K562 (cell line): ENCODE results near the gene PSORS1C1. TPM values are rescaled to one million over a fixed set of nuclear protein-coding genes. Genes with fewer than 3 reads are reported as not detected.

Experiments used
- DACH1 ChIP-seq: fragments of 450-650 bp; IDR thresholded peaks from 2 replicates; pipeline ENCODE4 v1.6.1; 2018; ENCODE audit not compliant: partially characterized antibody
- GMEB1 ChIP-seq: fragments of 250-450 bp; sonication (Bioruptor Pico); IDR thresholded peaks from 2 replicates; pipeline ENCODE4 v1.4.0; 2020; ENCODE audit warnings: mild to moderate bottlenecking
- IRF1 ChIP-seq: sonication (generic); formaldehyde crosslinking; IDR thresholded peaks from 2 replicates; pipeline ENCODE4 v1.8.0; 2022; ENCODE audit warnings: missing genetic modification reagents, mild to moderate bottlenecking, borderline replicate concordance
- IRF2 ChIP-seq: sonication (generic); formaldehyde crosslinking; IDR thresholded peaks from 2 replicates; pipeline ENCODE4 v1.8.1; 2022; ENCODE audit warnings: mild to moderate bottlenecking, missing genetic modification reagents
- MTA2 ChIP-seq: fragments of 450-650 bp; IDR thresholded peaks from 2 replicates; pipeline ENCODE4 v1.6.1; 2016; ENCODE audit warnings: low read depth
- NFYB ChIP-seq: IDR thresholded peaks from 2 replicates; pipeline ENCODE4 v1.6.1; 2011; ENCODE audit warnings: mild to moderate bottlenecking, moderate library complexity; ENCODE audit not compliant: insufficient read length; ENCODE audit errors: extremely low read depth
- NR2C1 ChIP-seq, 2 experiments: fragments of 450-650 bp; IDR thresholded peaks; 2 replicates each; pipeline ENCODE4 v1.6.1; 2017; ENCODE audit warnings: mild to moderate bottlenecking in 2 of 2, antibody characterized with exemption in 1 of 2, inconsistent platforms in 1 of 2, missing compliant biosample characterization in 1 of 2, missing genetic modification characterization in 1 of 2
- NR3C1 ChIP-seq: sonication (generic); formaldehyde crosslinking; IDR thresholded peaks from 2 replicates; pipeline ENCODE4 v1.8.1; 2022; ENCODE audit warnings: missing genetic modification reagents
- PHF8 ChIP-seq: fragments of 200-600 bp; sonication (generic); IDR thresholded peaks from 2 replicates; pipeline ENCODE4 v1.6.1; 2012; ENCODE audit warnings: mixed run types, mild to moderate bottlenecking, inconsistent platforms, low read length, moderate library complexity, borderline replicate concordance
- PML ChIP-seq: IDR thresholded peaks from 2 replicates; pipeline ENCODE4 v1.6.1; 2012; ENCODE audit warnings: low read length, inconsistent platforms
- RBM15 ChIP-seq: fragments of 200-400 bp; formaldehyde crosslinking; IDR thresholded peaks from 2 replicates; pipeline ENCODE4 v1.6.1; 2018; ENCODE audit warnings: mild to moderate bottlenecking, low read length, moderate library complexity; ENCODE audit not compliant: insufficient read depth
- RFX7 ChIP-seq: fragments of 250-450 bp; sonication (Bioruptor Pico); IDR thresholded peaks from 2 replicates; pipeline ENCODE4 v1.5.1; 2021; ENCODE audit warnings: mild to moderate bottlenecking
- SMAD4 ChIP-seq: fragments of 250-450 bp; sonication (Bioruptor Pico); conservative IDR thresholded peaks from 2 replicates; pipeline ENCODE4 v1.8.0; 2021; ENCODE audit warnings: inconsistent platforms, mild to moderate bottlenecking, moderate library complexity
- TAL1 ChIP-seq: fragments of 450-650 bp; IDR thresholded peaks from 2 replicates; pipeline ENCODE4 v1.6.1; 2016; ENCODE audit warnings: mild to moderate bottlenecking
- TARDBP ChIP-seq: fragments of 450-650 bp; IDR thresholded peaks from 2 replicates; pipeline ENCODE4 v1.6.1; 2016
- ZC3H8 ChIP-seq: fragments of 450-650 bp; IDR thresholded peaks from 2 replicates; pipeline ENCODE4 v1.6.1; 2017
- ZNF318 ChIP-seq, 2 experiments: fragments of 450-650 bp; IDR thresholded peaks; 2 replicates each; pipeline ENCODE4 v1.6.1; 2016; ENCODE audit warnings: mild to moderate bottlenecking in 2 of 2, borderline replicate concordance in 1 of 2, low read depth in 1 of 2, moderate library complexity in 1 of 2
- ZZZ3 ChIP-seq: fragments of 450-650 bp; IDR thresholded peaks from 2 replicates; pipeline ENCODE4 v1.6.1; 2016; ENCODE audit warnings: antibody characterized with exemption, mild to moderate bottlenecking, moderate library complexity
- polyA plus RNA-seq, 8 experiments: library from polyadenylated mRNA; depleted of rRNA in 4 of 8; stranded (reverse) in 5 of 8; unstranded in 3 of 8; fragments of >200 nt; fragmentation: Nextera tagmentation in 2 of 8; fragmentation: Illumina TruSeq in 1 of 8; extraction: Ambion mirVana in 2 of 8; extraction: Trizol in 1 of 8; gene quantifications; 2 replicates each; pipeline versions ENCODE4 v1.2.1 to v1.2.3, GENCODE V29; 2011 to 2014; ENCODE audit warnings: inconsistent platforms in 1 of 8, missing spikeins in 1 of 8
- total RNA-seq, 7 experiments: library from RNA; depleted of rRNA in 6 of 7; stranded (reverse); fragments of >200 nt in 6 of 7; fragmentation: Illumina TruSeq in 2 of 7; extraction: Trizol in 2 of 7; gene quantifications; 2 replicates each; pipeline versions ENCODE4 v1.2.1 to v1.2.3, GENCODE V29; 2011 to 2021; ENCODE audit warnings: low replicate concordance in 1 of 7

Gene PSORS1C1
- total and polyA plus RNA-seq, 9 of the 15 experiments (the other 6 are each of a cell fraction or from before 2014, with no cell fraction given) = 0.11 TPM; not detected in 8

GRCh38 chr6:31086788-31087440 is 27.7 kb upstream of the PSORS1C1 start (continued):
- TF ChIP-seq TAL1 = peak; percentile 47; the same call in 1 of the 2 replicates
- TF ChIP-seq ZZZ3 = no peak
- TF ChIP-seq PML = 0 out of 2 replicates have a peak, but pooled peaks have one; percentile 0
- no peak for TF ChIP-seq NFYB
- no peak for TF ChIP-seq DACH1
- no peak for TF ChIP-seq RFX7 (CRISPR knock-in tag)
- peak; percentile 76 for TF ChIP-seq SMAD4 (CRISPR knock-in tag)
- no peak for TF ChIP-seq IRF1
- no peak for TF ChIP-seq NR2C1 (IDR thresholded peaks at IDR 0.05)
- TF ChIP-seq NR2C1 (tag; IDR thresholded peaks at IDR 0.05) = 0 out of 2 replicates have a peak, but pooled peaks have one; percentile 13
- TF ChIP-seq NR3C1 (CRISPR knock-in tag) = no peak
- TF ChIP-seq ZNF318 (IDR thresholded peaks at IDR 0.05; ENCODE audit: borderline replicate concordance in 1 of 2, low read depth in 1 of 2) = peak; percentile 64 to 78; a peak in 2 of 4 replicates
- no peak for TF ChIP-seq PHF8
- TF ChIP-seq ZC3H8 = no peak
- 0 out of 2 replicates have a peak, but pooled peaks have one; percentile 20 for TF ChIP-seq GMEB1 (CRISPR knock-in tag)
- no peak for TF ChIP-seq RBM15
- TF ChIP-seq TARDBP = no peak
- TF ChIP-seq IRF2 (CRISPR knock-in tag) = no peak
- no peak for TF ChIP-seq MTA2
